Liver (tissue), 9 donors: ENCODE results near the gene SMOC1. TPM values are rescaled to one million over a fixed set of nuclear protein-coding genes. Genes with fewer than 3 reads are reported as not detected.

Experiments used
- DNase-seq: peaks from one replicate; pipeline ENCODE4 v3.0.0-alpha.2; 2017; ENCODE audit warnings: low spot score
- H3K27ac ChIP-seq, 2 donors: one replicate each; pipeline ENCODE4 v1.7.0; 2013; ENCODE audit warnings: inconsistent platforms in 2 of 2, low read length in 2 of 2, control low read depth in 1 of 2, low read depth in 1 of 2, mild to moderate bottlenecking in 1 of 2
- H3K27me3 ChIP-seq, 4 donors: one replicate each; pipeline versions ENCODE4 v1.6.1 to v1.7.0; 2013; ENCODE audit warnings: low read length in 3 of 4, inconsistent platforms in 1 of 4, mild to moderate bottlenecking in 1 of 4, moderate library complexity in 1 of 4; ENCODE audit not compliant: control insufficient read depth in 4 of 4, insufficient read depth in 4 of 4
- H3K36me3 ChIP-seq, 4 donors: one replicate each; pipeline versions ENCODE4 v1.6.1 to v1.7.0; 2013; ENCODE audit warnings: low read length in 3 of 4, mild to moderate bottlenecking in 3 of 4, low read depth in 1 of 4, moderate library complexity in 1 of 4; ENCODE audit not compliant: control insufficient read depth in 4 of 4, insufficient read depth in 3 of 4
- H3K4me1 ChIP-seq, 4 donors: one replicate each; pipeline versions ENCODE4 v1.6.1 to v1.7.0; 2013; ENCODE audit warnings: low read length in 3 of 4, mild to moderate bottlenecking in 3 of 4, moderate library complexity in 1 of 4; ENCODE audit not compliant: control insufficient read depth in 4 of 4, insufficient read depth in 4 of 4
- H3K4me3 ChIP-seq, 3 donors: one replicate each; pipeline versions ENCODE4 v1.6.1 to v1.7.0; 2013; ENCODE audit warnings: low read length in 3 of 3, control low read depth in 1 of 3, low read depth in 1 of 3, mild to moderate bottlenecking in 1 of 3
- H3K9ac ChIP-seq, 2 donors: one replicate each; pipeline ENCODE4 v1.7.0; 2013; ENCODE audit warnings: low read length in 2 of 2, mild to moderate bottlenecking in 2 of 2, moderate library complexity in 2 of 2, control low read depth in 1 of 2, low read depth in 1 of 2
- H3K9me3 ChIP-seq, 4 donors: one replicate each; pipeline versions ENCODE4 v1.6.1 to v1.7.0; 2013; ENCODE audit warnings: low read length in 3 of 4; ENCODE audit not compliant: control insufficient read depth in 4 of 4
- HNF4A ChIP-seq, 2 donors: conservative IDR thresholded peaks; 2 replicates each; pipeline ENCODE4 v1.6.1; 2016; ENCODE audit warnings: antibody characterized with exemption in 2 of 2, mild to moderate bottlenecking in 2 of 2
- HNF4G ChIP-seq: IDR thresholded peaks from 2 replicates; pipeline ENCODE4 v1.6.1; 2016; ENCODE audit warnings: antibody characterized with exemption
- RAD21 ChIP-seq, 2 donors: IDR thresholded peaks; 2 replicates each; pipeline ENCODE4 v1.6.1; 2016; ENCODE audit warnings: antibody characterized with exemption in 2 of 2, mild to moderate bottlenecking in 2 of 2
- RXRA ChIP-seq, 2 donors: IDR thresholded peaks; 2 replicates each; pipeline ENCODE4 v1.6.1; 2017 to 2018; ENCODE audit warnings: antibody characterized with exemption in 2 of 2, mild to moderate bottlenecking in 1 of 2
- SP1 ChIP-seq: IDR thresholded peaks from 2 replicates; pipeline ENCODE4 v1.6.1; 2018; ENCODE audit warnings: antibody characterized with exemption, mild to moderate bottlenecking
- YY1 ChIP-seq: IDR thresholded peaks from 2 replicates; pipeline ENCODE4 v1.6.1; 2016; ENCODE audit warnings: antibody characterized with exemption, mild to moderate bottlenecking
- WGBS: extraction: QIAGEN DNeasy Blood & Tissue Kit; methylation state at CpG from one replicate; pipeline ENCODE4 v1.1.7; 2013; 5-methylcytosine and 5-hydroxymethylcytosine counted together
- polyA plus RNA-seq, 2 donors: library from polyadenylated mRNA; stranded (reverse) in 1 of 2; unstranded in 1 of 2; fragments of 200-250 nt in 1 of 2; fragments of >200 nt in 1 of 2; fragmentation: Nextera tagmentation in 1 of 2; extraction: Ambion mirVana in 1 of 2; gene quantifications; one replicate each; pipeline versions ENCODE4 v1.2.1 to v1.2.3, GENCODE V29; 2013 to 2015
- total RNA-seq, 2 donors: library from RNA; depleted of rRNA; stranded (reverse); fragments of >200 nt; gene quantifications; one replicate each; pipeline ENCODE4 v1.2.3, GENCODE V29; 2014
- TF ChIP-seq, protein P1 (sequence below): fragments of 150-350 bp; IDR thresholded peaks from 2 replicates; pipeline ENCODE4 v1.5.1; 2017; ENCODE audit warnings: improper control_type of control experiment, low read depth, low read length; ENCODE audit not compliant: missing input control
- TF ChIP-seq, protein P2 (sequence below): IDR thresholded peaks from 2 replicates; pipeline ENCODE4 v1.6.1; 2016; ENCODE audit warnings: antibody characterized with exemption
- TF ChIP-seq, protein P3 (sequence below): IDR thresholded peaks from 2 replicates; pipeline ENCODE4 v1.6.1; 2016; ENCODE audit warnings: antibody characterized with exemption
- TF ChIP-seq, protein P4 (sequence below): IDR thresholded peaks from 2 replicates; pipeline ENCODE4 v1.6.1; 2016; ENCODE audit warnings: antibody characterized with exemption
- TF ChIP-seq, protein P5 (sequence below): IDR thresholded peaks from 2 replicates; pipeline ENCODE4 v1.6.1; 2016; ENCODE audit warnings: antibody characterized with exemption, mild to moderate bottlenecking
- donor health status: healthy.
- donor health status: healthy.
- donor health status: healthy.
- donor health status: healthy.
- donor health status: healthy.

SMOC1 gene
- total and polyA plus RNA-seq, 4 donors, result 11.2 to 43.7 (median 27.4) TPM

DNA sequence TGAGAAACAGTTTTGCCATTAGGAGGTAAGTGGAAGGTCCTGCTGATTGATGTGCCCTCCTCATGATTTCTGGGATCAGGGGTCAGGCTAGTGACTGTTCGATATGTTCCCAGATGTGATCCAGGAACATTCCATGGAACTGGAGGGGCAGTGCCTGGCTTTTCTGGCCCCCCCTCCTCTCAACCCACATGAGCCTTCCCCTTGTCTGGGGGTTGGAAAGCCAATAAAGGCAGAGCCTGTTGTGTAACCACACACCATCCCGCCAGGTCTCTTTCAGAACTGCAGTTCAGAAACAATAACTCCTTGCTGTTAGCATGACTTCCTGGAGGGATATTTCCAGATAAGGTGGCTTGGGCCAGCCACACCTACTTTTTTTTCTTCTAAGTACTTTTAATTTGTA is 17.8 kb downstream of the SMOC1 start (continued):
- TF ChIP-seq SP1 (peak; percentile 29), RXRA (IDR thresholded peaks at IDR 0.05) (peak in 1 of 2 donors; percentile 60), YY1 (no peak)
- TF ChIP-seq, protein P1, sequence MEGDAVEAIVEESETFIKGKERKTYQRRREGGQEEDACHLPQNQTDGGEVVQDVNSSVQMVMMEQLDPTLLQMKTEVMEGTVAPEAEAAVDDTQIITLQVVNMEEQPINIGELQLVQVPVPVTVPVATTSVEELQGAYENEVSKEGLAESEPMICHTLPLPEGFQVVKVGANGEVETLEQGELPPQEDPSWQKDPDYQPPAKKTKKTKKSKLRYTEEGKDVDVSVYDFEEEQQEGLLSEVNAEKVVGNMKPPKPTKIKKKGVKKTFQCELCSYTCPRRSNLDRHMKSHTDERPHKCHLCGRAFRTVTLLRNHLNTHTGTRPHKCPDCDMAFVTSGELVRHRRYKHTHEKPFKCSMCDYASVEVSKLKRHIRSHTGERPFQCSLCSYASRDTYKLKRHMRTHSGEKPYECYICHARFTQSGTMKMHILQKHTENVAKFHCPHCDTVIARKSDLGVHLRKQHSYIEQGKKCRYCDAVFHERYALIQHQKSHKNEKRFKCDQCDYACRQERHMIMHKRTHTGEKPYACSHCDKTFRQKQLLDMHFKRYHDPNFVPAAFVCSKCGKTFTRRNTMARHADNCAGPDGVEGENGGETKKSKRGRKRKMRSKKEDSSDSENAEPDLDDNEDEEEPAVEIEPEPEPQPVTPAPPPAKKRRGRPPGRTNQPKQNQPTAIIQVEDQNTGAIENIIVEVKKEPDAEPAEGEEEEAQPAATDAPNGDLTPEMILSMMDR, result no peak

DNA sequence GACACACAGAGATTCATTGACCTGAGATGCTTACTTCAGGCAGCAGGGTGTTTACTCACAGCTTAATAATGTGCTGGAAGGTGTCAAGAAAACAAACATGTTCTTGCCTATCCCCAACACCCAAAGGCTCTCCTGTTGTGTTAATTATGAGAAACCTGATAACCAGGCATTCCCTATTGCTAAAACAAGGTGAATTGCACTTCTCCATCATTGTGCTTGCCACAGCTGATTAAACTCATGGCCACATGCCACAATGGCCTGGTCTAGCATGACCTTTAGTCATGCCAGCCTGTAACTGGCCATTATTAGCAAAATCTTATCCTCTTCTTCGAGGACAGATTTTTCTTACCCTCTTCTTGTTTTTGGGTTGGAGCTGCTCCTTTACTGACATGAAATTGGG is 21.4 kb downstream of the SMOC1 start:
- DNase-seq, result no peak
- Histone ChIP-seq H3K4me3 (no peak overlapping the region), H3K9me3 (peaks cover 0 to 6% (median 2%) of the 10 kb centered on the region in 4 donors), H3K36me3 (no peaks in the 10 kb centered on the region), H3K9ac (no peak overlapping the region), H3K4me1 (peaks cover 1 to 29% (median 17%) of the 10 kb centered on the region in 4 donors), H3K27ac (no peak overlapping the region), H3K27me3 (no peaks in the 10 kb centered on the region)
- TF ChIP-seq HNF4G, result no peak
- TF ChIP-seq, protein P2, sequence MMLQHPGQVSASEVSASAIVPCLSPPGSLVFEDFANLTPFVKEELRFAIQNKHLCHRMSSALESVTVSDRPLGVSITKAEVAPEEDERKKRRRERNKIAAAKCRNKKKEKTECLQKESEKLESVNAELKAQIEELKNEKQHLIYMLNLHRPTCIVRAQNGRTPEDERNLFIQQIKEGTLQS, result no peak
- TF ChIP-seq RAD21 (IDR thresholded peaks at IDR 0.05), result peak in 1 of 2 donors; percentile 21
- TF ChIP-seq RXRA (IDR thresholded peaks at IDR 0.05), result peak; percentile 29 to 46
- peak; percentile 64 for TF ChIP-seq YY1
- TF ChIP-seq HNF4A (conservative IDR thresholded peaks at IDR 0.05), result peak; percentile 49 to 58
- TF ChIP-seq, protein P3, sequence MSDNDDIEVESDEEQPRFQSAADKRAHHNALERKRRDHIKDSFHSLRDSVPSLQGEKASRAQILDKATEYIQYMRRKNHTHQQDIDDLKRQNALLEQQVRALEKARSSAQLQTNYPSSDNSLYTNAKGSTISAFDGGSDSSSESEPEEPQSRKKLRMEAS, result peak; percentile 43
- TF ChIP-seq, protein P4, sequence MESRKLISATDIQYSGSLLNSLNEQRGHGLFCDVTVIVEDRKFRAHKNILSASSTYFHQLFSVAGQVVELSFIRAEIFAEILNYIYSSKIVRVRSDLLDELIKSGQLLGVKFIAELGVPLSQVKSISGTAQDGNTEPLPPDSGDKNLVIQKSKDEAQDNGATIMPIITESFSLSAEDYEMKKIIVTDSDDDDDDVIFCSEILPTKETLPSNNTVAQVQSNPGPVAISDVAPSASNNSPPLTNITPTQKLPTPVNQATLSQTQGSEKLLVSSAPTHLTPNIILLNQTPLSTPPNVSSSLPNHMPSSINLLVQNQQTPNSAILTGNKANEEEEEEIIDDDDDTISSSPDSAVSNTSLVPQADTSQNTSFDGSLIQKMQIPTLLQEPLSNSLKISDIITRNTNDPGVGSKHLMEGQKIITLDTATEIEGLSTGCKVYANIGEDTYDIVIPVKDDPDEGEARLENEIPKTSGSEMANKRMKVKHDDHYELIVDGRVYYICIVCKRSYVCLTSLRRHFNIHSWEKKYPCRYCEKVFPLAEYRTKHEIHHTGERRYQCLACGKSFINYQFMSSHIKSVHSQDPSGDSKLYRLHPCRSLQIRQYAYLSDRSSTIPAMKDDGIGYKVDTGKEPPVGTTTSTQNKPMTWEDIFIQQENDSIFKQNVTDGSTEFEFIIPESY, result no peak
- TF ChIP-seq, protein P5, sequence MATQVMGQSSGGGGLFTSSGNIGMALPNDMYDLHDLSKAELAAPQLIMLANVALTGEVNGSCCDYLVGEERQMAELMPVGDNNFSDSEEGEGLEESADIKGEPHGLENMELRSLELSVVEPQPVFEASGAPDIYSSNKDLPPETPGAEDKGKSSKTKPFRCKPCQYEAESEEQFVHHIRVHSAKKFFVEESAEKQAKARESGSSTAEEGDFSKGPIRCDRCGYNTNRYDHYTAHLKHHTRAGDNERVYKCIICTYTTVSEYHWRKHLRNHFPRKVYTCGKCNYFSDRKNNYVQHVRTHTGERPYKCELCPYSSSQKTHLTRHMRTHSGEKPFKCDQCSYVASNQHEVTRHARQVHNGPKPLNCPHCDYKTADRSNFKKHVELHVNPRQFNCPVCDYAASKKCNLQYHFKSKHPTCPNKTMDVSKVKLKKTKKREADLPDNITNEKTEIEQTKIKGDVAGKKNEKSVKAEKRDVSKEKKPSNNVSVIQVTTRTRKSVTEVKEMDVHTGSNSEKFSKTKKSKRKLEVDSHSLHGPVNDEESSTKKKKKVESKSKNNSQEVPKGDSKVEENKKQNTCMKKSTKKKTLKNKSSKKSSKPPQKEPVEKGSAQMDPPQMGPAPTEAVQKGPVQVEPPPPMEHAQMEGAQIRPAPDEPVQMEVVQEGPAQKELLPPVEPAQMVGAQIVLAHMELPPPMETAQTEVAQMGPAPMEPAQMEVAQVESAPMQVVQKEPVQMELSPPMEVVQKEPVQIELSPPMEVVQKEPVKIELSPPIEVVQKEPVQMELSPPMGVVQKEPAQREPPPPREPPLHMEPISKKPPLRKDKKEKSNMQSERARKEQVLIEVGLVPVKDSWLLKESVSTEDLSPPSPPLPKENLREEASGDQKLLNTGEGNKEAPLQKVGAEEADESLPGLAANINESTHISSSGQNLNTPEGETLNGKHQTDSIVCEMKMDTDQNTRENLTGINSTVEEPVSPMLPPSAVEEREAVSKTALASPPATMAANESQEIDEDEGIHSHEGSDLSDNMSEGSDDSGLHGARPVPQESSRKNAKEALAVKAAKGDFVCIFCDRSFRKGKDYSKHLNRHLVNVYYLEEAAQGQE, result no peak
- 29% methylated on average over 1 of the region's 1 CpG for WGBS
